Urothelium cell line (cell line): ENCODE measurements around the gene ZNF784.

Experiments
- DNase-seq: peaks from one replicate; pipeline ENCODE4 v3.0.0; 2011; ENCODE audit warnings: low spot score, mixed read lengths
- FAIRE-seq: peaks from 2 replicates; lab custom pipeline; 2011; peaks lifted over from hg19 to GRCh38; lab: Jason Lieb, UNC

ZNF784 gene

GRCh38 chr19:55622242-55622969 is 2.0 kb downstream of the ZNF784 start:
- no peak for DNase-seq

DNA sequence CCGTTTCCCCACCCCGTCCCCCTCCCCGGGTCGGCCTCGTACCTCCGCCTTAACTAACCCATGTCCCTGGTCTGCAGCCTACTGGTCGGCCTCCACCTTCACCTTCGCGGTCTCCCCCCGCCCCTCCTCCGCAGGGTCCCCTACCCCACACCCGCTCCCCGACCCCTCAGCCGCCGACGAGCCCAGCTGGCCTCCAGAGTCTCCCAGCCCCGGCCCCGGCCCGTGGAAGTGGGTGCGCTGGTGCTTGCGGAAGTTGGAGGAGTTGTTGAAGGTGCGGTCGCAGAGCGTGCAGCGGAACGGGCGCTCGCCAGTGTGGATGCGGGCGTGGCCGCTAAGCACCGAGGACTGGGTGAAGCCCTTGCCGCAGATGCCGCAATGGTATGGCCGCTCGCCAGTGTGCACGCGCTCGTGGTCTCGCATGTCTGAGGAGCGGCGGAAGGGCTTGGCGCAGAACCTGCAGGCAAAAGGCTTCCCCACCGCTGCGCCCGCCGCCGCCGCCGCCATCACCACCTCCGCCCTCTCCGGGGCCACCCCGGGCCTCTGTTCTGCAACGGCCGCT is 2.6 kb downstream of the ZNF784 start:
- no peak for FAIRE-seq

More at GRCh38 chr19:55622242-55622969, 2.0 kb downstream of the ZNF784 start:
- no peak for FAIRE-seq

DNA sequence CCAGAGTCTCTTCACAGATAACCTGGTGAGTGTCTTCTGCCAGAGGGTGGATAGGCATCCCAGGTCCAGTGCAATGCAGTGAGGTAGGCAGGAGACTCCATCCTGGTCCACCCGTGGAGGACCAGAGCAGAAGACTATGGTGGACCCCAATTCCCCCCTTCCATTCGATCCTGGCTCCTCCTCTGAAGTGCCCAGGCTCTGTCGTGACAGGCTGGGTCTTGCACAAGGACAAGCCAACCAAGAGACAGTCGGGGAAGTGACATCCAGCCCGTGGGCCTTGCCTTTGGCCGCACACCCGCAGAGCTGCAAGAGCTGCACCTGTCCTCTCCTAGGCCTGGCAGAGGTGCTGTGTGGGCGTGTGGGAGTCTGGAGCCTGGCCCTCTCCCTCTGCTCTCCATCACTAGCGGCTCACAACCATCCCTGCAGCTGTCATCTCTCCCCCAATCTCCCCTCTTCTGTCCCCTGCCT is 3.1 kb downstream of the ZNF784 start:
- FAIRE-seq (no peak), DNase-seq (no peak)

More for the DNA sequence above, 2.6 kb downstream of the ZNF784 start:
- DNase-seq = no peak

DNA sequence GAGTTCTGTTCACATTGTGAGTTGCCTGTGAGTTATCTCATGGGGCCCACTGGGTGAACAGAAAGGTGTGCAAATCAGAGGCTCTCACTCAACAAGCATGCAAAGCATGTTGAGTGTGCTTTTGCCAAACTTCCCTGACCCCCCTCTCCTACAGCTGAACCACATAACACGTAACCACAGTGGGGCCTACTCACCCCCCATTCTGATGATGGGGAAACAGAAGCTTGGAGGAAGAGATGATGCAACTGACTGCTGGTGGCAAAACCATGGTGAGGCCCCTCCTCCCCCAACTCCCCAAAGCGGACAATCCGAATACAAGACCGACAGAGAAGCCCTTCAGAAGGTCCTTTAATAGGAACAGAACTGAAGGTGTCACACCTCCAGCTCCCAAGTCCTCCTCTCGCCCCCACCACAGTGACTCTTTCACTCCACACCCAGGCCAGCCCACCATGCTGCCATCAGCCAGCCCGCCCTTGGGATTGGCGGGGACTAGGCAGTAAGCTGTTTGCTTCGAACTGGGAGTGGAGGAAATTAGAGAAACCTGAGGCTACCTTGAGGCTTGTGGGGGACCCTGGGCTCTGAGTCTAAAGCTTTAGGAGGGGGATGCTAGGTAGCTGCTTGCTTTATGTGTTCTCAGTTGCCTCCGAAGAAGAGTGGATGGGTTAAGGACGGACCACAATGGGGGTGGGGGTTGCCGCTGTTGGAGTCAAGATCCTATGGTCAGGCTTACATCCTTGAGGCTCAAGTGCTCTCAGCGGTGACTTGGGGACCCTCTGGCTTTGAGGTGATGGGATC is 3.8 kb downstream of the ZNF784 start:
- FAIRE-seq (no peak), DNase-seq (no peak)

GRCh38 chr19:55619286-55619685 is 5.1 kb downstream of the ZNF784 start:
- FAIRE-seq = no peak
- DNase-seq = no peak

GRCh38 chr19:55618426-55618825 is 5.9 kb downstream of the ZNF784 start:
- FAIRE-seq (no peak), DNase-seq (no peak)

DNA sequence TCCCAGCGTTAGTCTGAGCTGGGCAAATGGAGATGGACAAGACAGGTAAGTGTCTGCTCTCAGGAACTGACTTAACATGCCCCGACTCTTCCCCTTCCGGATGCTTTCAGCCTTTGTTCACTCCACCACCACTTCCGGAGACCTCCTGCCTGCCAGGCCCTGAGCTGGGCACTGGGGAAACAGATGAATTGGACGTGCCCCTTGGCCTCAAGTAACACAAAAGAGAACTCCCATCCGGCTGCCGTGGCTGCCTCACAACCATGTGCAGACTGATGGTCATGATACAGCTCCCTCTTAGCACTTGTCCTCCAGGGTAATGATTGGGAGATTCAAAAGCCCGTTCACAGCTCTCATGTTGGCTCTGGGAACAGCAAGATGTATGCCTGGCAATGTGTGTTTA is 6.9 kb downstream of the ZNF784 start:
- no peak for DNase-seq
- FAIRE-seq = no peak

DNA sequence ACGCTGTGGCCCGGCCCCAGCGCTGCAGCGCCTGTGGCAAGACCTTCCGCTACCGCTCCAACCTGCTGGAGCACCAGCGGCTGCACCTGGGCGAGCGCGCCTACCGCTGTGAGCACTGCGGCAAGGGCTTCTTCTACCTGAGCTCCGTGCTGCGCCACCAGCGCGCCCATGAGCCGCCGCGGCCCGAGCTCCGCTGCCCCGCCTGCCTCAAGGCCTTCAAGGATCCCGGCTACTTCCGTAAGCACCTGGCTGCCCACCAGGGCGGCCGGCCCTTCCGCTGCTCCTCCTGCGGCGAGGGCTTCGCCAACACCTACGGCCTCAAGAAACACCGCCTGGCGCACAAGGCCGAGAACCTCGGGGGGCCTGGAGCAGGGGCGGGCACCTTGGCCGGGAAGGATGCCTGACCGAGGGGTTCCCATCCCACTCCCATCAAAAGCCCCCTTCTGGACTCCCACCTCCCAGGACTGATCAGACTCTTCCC is 7.9 kb downstream of the ZNF784 start:
- DNase-seq = no peak
- no peak for FAIRE-seq

- FAIRE-seq (no peak), DNase-seq (no peak)
Measured at GRCh38 chr19:55615543-55616394, 8.6 kb downstream of the ZNF784 start.

DNA sequence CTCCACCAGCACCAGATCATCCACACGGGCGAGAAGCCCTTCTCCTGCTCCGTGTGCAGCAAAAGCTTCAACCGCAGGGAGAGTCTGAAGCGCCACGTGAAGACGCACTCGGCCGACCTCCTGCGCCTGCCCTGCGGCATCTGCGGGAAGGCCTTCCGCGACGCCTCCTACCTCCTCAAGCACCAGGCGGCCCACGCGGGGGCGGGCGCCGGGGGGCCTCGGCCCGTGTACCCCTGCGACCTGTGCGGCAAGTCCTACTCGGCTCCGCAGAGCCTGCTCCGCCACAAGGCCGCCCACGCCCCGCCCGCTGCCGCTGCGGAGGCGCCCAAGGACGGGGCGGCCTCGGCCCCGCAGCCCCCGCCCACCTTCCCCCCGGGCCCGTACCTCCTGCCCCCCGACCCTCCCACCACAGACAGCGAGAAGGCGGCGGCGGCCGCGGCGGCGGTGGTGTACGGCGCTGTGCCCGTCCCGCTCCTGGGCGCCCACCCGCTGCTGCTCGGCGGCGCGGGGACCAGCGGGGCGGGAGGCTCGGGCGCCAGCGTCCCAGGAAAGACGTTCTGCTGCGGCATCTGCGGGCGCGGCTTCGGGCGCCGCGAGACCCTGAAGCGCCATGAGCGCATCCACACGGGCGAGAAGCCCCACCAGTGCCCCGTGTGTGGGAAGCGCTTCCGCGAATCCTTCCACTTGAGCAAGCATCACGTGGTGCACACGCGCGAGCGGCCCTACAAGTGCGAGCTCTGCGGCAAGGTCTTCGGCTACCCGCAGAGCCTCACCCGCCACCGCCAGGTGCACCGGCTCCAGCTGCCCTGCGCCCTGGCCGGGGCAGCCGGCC is 9.4 kb downstream of the ZNF784 start:
- FAIRE-seq (no peak), DNase-seq (no peak)

DNA sequence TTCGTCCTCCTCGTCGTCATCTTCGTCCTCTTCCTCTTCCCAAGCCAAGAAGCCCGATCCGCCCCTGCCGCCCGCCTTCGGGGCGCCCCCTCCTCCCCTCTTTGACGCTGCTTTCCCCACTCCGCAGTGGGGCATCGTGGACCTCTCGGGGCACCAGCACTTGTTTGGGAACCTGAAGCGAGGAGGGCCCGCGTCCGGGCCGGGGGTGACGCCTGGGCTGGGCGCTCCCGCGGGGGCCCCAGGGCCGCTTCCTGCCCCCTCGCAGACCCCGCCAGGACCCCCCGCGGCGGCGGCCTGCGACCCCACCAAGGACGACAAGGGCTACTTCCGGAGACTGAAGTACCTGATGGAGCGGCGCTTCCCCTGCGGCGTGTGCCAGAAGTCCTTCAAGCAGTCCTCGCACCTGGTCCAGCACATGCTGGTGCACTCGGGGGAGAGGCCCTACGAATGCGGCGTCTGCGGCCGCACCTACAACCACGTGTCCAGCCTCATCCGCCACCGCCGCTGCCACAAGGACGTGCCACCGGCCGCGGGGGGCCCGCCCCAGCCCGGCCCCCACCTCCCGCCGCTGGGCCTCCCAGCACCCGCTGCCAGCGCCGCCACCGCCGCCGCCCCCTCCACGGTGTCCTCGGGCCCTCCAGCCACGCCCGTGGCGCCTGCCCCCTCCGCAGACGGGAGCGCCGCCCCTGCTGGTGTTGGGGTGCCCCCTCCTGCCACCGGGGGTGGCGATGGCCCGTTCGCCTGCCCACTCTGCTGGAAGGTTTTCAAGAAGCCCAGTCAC is 10.2 kb downstream of the ZNF784 start:
- no peak for FAIRE-seq
- no peak for DNase-seq

DNA sequence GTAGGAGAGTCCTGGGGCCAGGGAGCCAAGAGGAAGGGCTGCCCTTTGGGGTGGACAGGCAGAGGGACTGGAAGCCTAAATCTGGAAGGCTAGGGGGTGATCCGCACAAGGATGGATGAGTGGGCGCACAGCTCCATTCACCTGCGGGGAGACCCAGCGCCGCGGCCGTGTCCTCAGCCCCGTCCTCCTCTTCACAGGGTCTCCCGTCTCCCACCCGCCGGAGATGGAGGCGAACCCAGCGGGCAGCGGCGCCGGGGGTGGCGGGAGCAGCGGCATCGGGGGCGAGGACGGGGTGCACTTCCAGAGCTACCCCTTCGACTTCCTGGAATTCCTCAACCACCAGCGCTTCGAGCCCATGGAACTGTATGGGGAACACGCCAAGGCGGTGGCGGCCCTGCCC is 11.0 kb downstream of the ZNF784 start:
- FAIRE-seq (no peak), DNase-seq (no peak)

DNA sequence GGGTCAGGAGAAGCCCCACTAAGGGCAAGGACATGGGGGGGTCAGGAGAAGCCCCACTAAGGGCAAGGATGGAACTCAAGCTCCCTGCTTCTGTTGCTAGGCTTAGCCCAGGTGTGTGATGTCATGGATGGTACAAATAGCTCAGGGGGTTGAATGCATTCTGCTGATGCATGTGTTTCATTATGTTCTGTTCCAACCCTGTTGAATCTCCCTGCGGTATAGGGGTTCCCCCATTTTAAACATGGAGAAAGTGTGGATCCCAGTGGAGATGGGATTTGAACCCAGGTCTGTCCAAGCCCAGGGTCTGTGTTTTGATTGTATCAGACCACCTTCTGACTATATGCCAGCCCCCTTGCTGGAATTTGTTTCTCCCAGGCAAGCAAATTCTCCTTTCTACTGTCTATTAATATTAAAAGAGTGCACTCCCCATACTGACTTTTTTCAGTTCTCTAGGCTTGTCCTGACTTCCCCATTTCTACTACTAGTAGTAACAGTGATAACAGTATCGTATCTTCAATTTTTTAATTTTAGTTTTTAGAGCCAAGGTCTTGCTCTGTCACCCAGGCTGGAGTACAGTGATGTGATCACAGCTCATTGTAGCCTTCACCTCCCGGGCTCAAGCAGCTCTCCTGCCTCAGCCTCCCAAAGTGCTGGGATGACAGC is 12.3 kb downstream of the ZNF784 start:
- no peak for FAIRE-seq

GRCh38 chr19:55611300-55611982 is 12.9 kb downstream of the ZNF784 start:
- FAIRE-seq = no peak
- no peak for DNase-seq

More for the DNA sequence above, 12.3 kb downstream of the ZNF784 start:
- no peak for DNase-seq

DNA sequence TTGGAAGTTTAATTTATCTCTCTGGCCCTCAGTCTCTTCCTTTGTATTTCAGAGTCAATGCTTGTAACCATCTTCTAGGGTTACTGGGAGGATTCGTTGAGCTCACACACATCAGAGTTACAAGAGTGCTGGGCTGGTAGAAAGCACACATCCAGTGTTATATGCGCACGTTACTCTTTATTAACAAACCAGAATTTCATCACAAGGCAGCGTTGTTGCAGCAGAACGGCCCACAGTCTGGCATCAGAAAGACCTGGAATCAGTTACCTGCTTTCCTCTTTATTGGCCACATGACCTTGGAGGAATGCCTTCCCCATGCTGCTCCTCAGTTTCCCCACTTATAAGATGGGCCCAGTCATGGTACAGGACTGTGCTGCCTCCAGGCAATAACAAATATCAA is 15.0 kb downstream of the ZNF784 start:
- DNase-seq = no peak
- no peak for FAIRE-seq

GRCh38 chr19:55606817-55607216 is 17.5 kb downstream of the ZNF784 start:
- DNase-seq (no peak), FAIRE-seq (no peak)

GRCh38 chr19:55606471-55606787 is 17.9 kb downstream of the ZNF784 start:
- DNase-seq (no peak), FAIRE-seq (no peak)
